Mesothelial cell of epicardium (in vitro differentiated cells): Measurements from ENCODE around the gene PARP14. TPM values are rescaled to one million over a fixed set of nuclear protein-coding genes. Genes with fewer than 3 reads are reported as not detected.
"Not testable (repeated sequence)": the region's sequence is repeated elsewhere in the genome, so short reads cannot be mapped to it uniquely, and the experiment has no call there.

ENCODE experiments used
- DNase-seq, 2 experiments: peaks; one replicate each; pipeline ENCODE4 v3.0.0; 2021; ENCODE audit warnings: low spot score in 2 of 2; ENCODE audit not compliant: unreplicated experiment in 2 of 2
- H3K27ac Mint-ChIP-seq: 2 replicates; pipeline ENCODE4 v1.8.0; 2021; ENCODE audit warnings: mixed read lengths
- H3K27me3 Mint-ChIP-seq: 2 replicates; pipeline ENCODE4 v1.8.0; 2021; ENCODE audit warnings: low read depth, mixed read lengths
- H3K36me3 Mint-ChIP-seq: 2 replicates; pipeline ENCODE4 v1.8.0; 2021; ENCODE audit warnings: mixed read lengths
- H3K4me1 Mint-ChIP-seq: 2 replicates; pipeline ENCODE4 v1.8.0; 2021; ENCODE audit warnings: mixed read lengths
- H3K4me3 Mint-ChIP-seq: 2 replicates; pipeline ENCODE4 v1.8.0; 2021; ENCODE audit warnings: mild to moderate bottlenecking, moderate library complexity, mixed read lengths
- H3K9me3 Mint-ChIP-seq: 2 replicates; pipeline ENCODE4 v1.8.0; 2021; ENCODE audit warnings: mixed read lengths
- CTCF ChIP-seq: fragments of 200-600 bp; sonication (generic); IDR thresholded peaks from one replicate; pipeline ENCODE4 v1.5.0; 2021; ENCODE audit warnings: antibody characterized with exemption; ENCODE audit not compliant: unreplicated experiment
- total RNA-seq: library from RNA; stranded (reverse); gene quantifications from 3 replicates; pipeline ENCODE4 v1.2.1, GENCODE V29; 2021

Gene PARP14
- total RNA-seq, 1 donor from 2014 or later: 46.3 TPM

- no peaks in the 10 kb centered on the region for H3K9me3 Mint-ChIP-seq
- H3K27me3 Mint-ChIP-seq: peaks cover 1% of the 10 kb centered on the region
- no peaks in the 10 kb centered on the region for H3K36me3 Mint-ChIP-seq
Observed at GRCh38 chr3:122642935-122643334, 37.7 kb upstream of the PARP14 start.

GRCh38 chr3:122646146-122646988 lies 34.3 kb upstream of the PARP14 start:
- no peak for TF ChIP-seq CTCF
- Mint-ChIP-seq H3K4me1 (no peaks in the 10 kb centered on the region), H3K27me3 (peaks cover 1% of the 10 kb centered on the region), H3K36me3 (no peaks in the 10 kb centered on the region), H3K4me3 (no peak overlapping the region), H3K27ac (no peak overlapping the region), H3K9me3 (no peaks in the 10 kb centered on the region)
- DNase-seq: no peak

More at GRCh38 chr3:122642935-122643334, 37.7 kb upstream of the PARP14 start:
- DNase-seq: no peak
- no peaks in the 10 kb centered on the region for H3K4me1 Mint-ChIP-seq
- H3K4me3 Mint-ChIP-seq: no peak overlapping the region
- no peak for TF ChIP-seq CTCF
- no peak overlapping the region for H3K27ac Mint-ChIP-seq

- H3K4me3 Mint-ChIP-seq, DNase-seq, H3K27ac Mint-ChIP-seq, H3K4me1 Mint-ChIP-seq, H3K9me3 Mint-ChIP-seq, H3K36me3 Mint-ChIP-seq: not testable (repeated sequence)
- H3K27me3 Mint-ChIP-seq: peaks cover 24% of the 10 kb centered on the region
Observed at GRCh38 chr3:122651233-122651907, 29.3 kb upstream of the PARP14 start.

GRCh38 chr3:122651962-122652361 lies 28.7 kb upstream of the PARP14 start:
- not testable (repeated sequence) for H3K4me1 Mint-ChIP-seq, H3K36me3 Mint-ChIP-seq, H3K9me3 Mint-ChIP-seq, DNase-seq, H3K27ac Mint-ChIP-seq, H3K4me3 Mint-ChIP-seq
- H3K27me3 Mint-ChIP-seq: peaks cover 26% of the 10 kb centered on the region

- H3K4me1 Mint-ChIP-seq, H3K36me3 Mint-ChIP-seq, DNase-seq, H3K27ac Mint-ChIP-seq, H3K4me3 Mint-ChIP-seq: not testable (repeated sequence)
- peaks cover 46% of the 10 kb centered on the region for H3K27me3 Mint-ChIP-seq
- peaks cover 13% of the 10 kb centered on the region for H3K9me3 Mint-ChIP-seq
Observed at GRCh38 chr3:122658336-122658735, 22.3 kb upstream of the PARP14 start.

GRCh38 chr3:122660297-122660974 lies 20.2 kb upstream of the PARP14 start:
- no peaks in the 10 kb centered on the region for H3K4me1 Mint-ChIP-seq
- H3K4me3 Mint-ChIP-seq: no peak overlapping the region
- peaks cover 36% of the 10 kb centered on the region for H3K27me3 Mint-ChIP-seq
- TF ChIP-seq CTCF: no peak
- H3K27ac Mint-ChIP-seq: no peak overlapping the region
- peaks cover 13% of the 10 kb centered on the region for H3K9me3 Mint-ChIP-seq
- H3K36me3 Mint-ChIP-seq: no peaks in the 10 kb centered on the region
- no peak for DNase-seq

- peaks cover 29% of the 10 kb centered on the region for H3K27me3 Mint-ChIP-seq
- H3K4me3 Mint-ChIP-seq: no peak overlapping the region
- no peaks in the 10 kb centered on the region for H3K4me1 Mint-ChIP-seq
- H3K36me3 Mint-ChIP-seq: no peaks in the 10 kb centered on the region
- no peak overlapping the region for H3K27ac Mint-ChIP-seq
- peaks cover 13% of the 10 kb centered on the region for H3K9me3 Mint-ChIP-seq
- no peak for DNase-seq
- no peak for TF ChIP-seq CTCF
Observed at GRCh38 chr3:122661633-122662032, 19.0 kb upstream of the PARP14 start.
